Mesenchymal stem cell (in vitro differentiated cells and primary cell): ENCODE data around the gene MDM2.
A peak's percentile ranks its signal among the peaks of the same experiment; 100 is the strongest.

Source experiments
- DNase-seq: peaks from one replicate; pipeline ENCODE4 v3.0.0-alpha.2; 2013
- H2AFZ ChIP-seq: one replicate; pipeline ENCODE4 v1.6.1; 2013; ENCODE audit warnings: low read depth, mild to moderate bottlenecking, control low read depth, inconsistent platforms, low read length, moderate library complexity
- H2AK5ac ChIP-seq: 2 replicates; pipeline ENCODE4 v1.6.1; 2013; ENCODE audit warnings: low read length, moderate library complexity, mild to moderate bottlenecking, inconsistent platforms; ENCODE audit not compliant: severe bottlenecking
- H2BK120ac ChIP-seq: one replicate; pipeline ENCODE4 v1.6.1; 2013; ENCODE audit warnings: low read depth, mild to moderate bottlenecking, inconsistent platforms, low read length, moderate library complexity
- H2BK12ac ChIP-seq, 2 experiments: one replicate each; pipeline ENCODE4 v1.6.1; 2013; ENCODE audit warnings: inconsistent platforms in 2 of 2, low read length in 2 of 2, mild to moderate bottlenecking in 2 of 2, moderate library complexity in 2 of 2, control low read depth in 1 of 2
- H2BK15ac ChIP-seq: one replicate; pipeline ENCODE4 v1.6.1; 2013; ENCODE audit warnings: mild to moderate bottlenecking, low read depth, inconsistent platforms; ENCODE audit not compliant: poor library complexity, severe bottlenecking
- H2BK5ac ChIP-seq: 2 replicates; pipeline ENCODE4 v1.6.1; 2013; ENCODE audit warnings: low read depth, mild to moderate bottlenecking, low read length, control low read depth, inconsistent platforms; ENCODE audit not compliant: poor library complexity, severe bottlenecking
- H3K14ac ChIP-seq, 2 experiments: one replicate each; pipeline ENCODE4 v1.6.1; 2013; ENCODE audit warnings: inconsistent platforms in 2 of 2, low read length in 2 of 2, control low read depth in 1 of 2, mild to moderate bottlenecking in 1 of 2, moderate library complexity in 1 of 2
- H3K18ac ChIP-seq, 2 experiments: one replicate each; pipeline ENCODE4 v1.6.1; 2013; ENCODE audit warnings: inconsistent platforms in 2 of 2, low read length in 2 of 2, control low read depth in 1 of 2, low read depth in 1 of 2, mild to moderate bottlenecking in 1 of 2
- H3K23ac ChIP-seq, 2 experiments: one replicate each; pipeline ENCODE4 v1.6.1; 2013; ENCODE audit warnings: inconsistent platforms in 2 of 2, low read length in 2 of 2, mild to moderate bottlenecking in 2 of 2, moderate library complexity in 2 of 2, control low read depth in 1 of 2
- H3K27ac ChIP-seq: 2 replicates; pipeline ENCODE4 v1.5.1; 2013; ENCODE audit warnings: mild to moderate bottlenecking, moderate library complexity, low read length, control low read depth, inconsistent platforms; ENCODE audit not compliant: poor library complexity, severe bottlenecking
- H3K27me3 ChIP-seq, 2 experiments: 2 replicates each; pipeline versions ENCODE4 v1.6.1 to v1.7.0; 2013; ENCODE audit warnings: low read length in 2 of 2, mild to moderate bottlenecking in 2 of 2, moderate library complexity in 2 of 2, control low read depth in 1 of 2, inconsistent platforms in 1 of 2; ENCODE audit not compliant: control insufficient read depth in 1 of 2, insufficient read depth in 1 of 2
- H3K36me3 ChIP-seq, 2 experiments: 2 replicates each; pipeline versions ENCODE4 v1.6.1 to v1.7.0; 2013; ENCODE audit warnings: low read length in 2 of 2, control low read depth in 1 of 2, inconsistent platforms in 1 of 2, low read depth in 1 of 2, mild to moderate bottlenecking in 1 of 2; ENCODE audit not compliant: insufficient read depth in 2 of 2, control insufficient read depth in 1 of 2
- H3K4ac ChIP-seq, 2 experiments: one replicate each; pipeline ENCODE4 v1.6.1; 2013; ENCODE audit warnings: inconsistent platforms in 2 of 2, low read length in 2 of 2, mild to moderate bottlenecking in 2 of 2, moderate library complexity in 2 of 2, control low read depth in 1 of 2, low read depth in 1 of 2
- H3K4me1 ChIP-seq: 2 replicates; pipeline ENCODE4 v1.6.1; 2013; ENCODE audit warnings: low read depth, low read length, control low read depth; ENCODE audit not compliant: control insufficient read depth, insufficient read depth
- H3K4me2 ChIP-seq: 2 replicates; pipeline ENCODE4 v1.6.1; 2013; ENCODE audit warnings: low read length, mild to moderate bottlenecking, inconsistent platforms; ENCODE audit not compliant: poor library complexity, severe bottlenecking
- H3K4me3 ChIP-seq, 2 experiments: 2 replicates each; pipeline versions ENCODE4 v1.5.1 to v1.7.0; 2013; ENCODE audit warnings: low read length in 2 of 2, mild to moderate bottlenecking in 2 of 2, control low read depth in 1 of 2, low read depth in 1 of 2; ENCODE audit not compliant: insufficient read depth in 1 of 2
- H3K79me1 ChIP-seq: replicated peaks from 2 replicates; pipeline ENCODE4 v1.6.1; 2013; ENCODE audit warnings: mild to moderate bottlenecking, control low read depth, low read length, inconsistent platforms; ENCODE audit not compliant: poor library complexity, severe bottlenecking
- H3K9ac ChIP-seq: 2 replicates; pipeline ENCODE4 v1.7.0; 2013; ENCODE audit warnings: mild to moderate bottlenecking, low read length, moderate library complexity
- H3K9me3 ChIP-seq: 2 replicates; pipeline ENCODE4 v1.7.0; 2013; ENCODE audit warnings: mild to moderate bottlenecking, low read length; ENCODE audit not compliant: control insufficient read depth
- H4K8ac ChIP-seq: one replicate; pipeline ENCODE4 v1.6.1; 2013; ENCODE audit warnings: inconsistent platforms, mild to moderate bottlenecking, low read length, moderate library complexity
- H4K91ac ChIP-seq: one replicate; pipeline ENCODE4 v1.6.1; 2013; ENCODE audit warnings: mild to moderate bottlenecking, low read length, inconsistent platforms
- WGBS: methylation state at CpG from one replicate; pipeline ENCODE4 v1.1.7; 2013; ENCODE audit warnings: mixed read lengths; 5-methylcytosine and 5-hydroxymethylcytosine counted together

Gene MDM2

DNA sequence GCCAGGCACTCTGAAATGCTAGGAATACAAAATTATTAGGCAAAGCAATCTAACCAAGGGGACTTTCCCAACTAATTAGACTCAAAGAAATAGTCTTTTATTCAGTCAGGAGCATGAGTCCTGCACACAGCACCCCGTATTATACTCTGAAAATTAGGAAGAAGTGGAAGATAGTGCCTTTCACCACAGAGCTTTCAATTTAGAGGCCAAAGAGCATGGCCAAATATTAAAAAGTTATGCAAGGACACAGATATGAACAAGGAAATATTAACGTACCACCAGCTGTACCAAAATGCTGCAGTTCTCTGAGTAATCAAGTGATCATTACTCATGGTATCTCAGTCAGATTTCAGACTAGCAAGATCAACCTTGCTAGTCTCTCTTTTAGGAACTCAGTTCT is 22.6 kb upstream of the MDM2 start:
- WGBS, result 86% methylated on average over 2 of the region's 2 CpGs
- H4K91ac ChIP-seq, result no peak overlapping the region
- no peak overlapping the region for H2BK5ac ChIP-seq
- H3K36me3 ChIP-seq, result no peaks in the 10 kb centered on the region
- no peak overlapping the region for H2BK15ac ChIP-seq
- no peak overlapping the region for H4K8ac ChIP-seq
- H3K9ac ChIP-seq, result peak overlapping the region; percentile 23
- H3K9me3 ChIP-seq, result no peaks in the 10 kb centered on the region
- no peak overlapping the region for H2BK120ac ChIP-seq
- H3K79me1 ChIP-seq, result no peaks in the 10 kb centered on the region
- H3K4me3 ChIP-seq, result no peak overlapping the region
- H3K23ac ChIP-seq, result no peak overlapping the region
- H3K18ac ChIP-seq, result no peak overlapping the region
- no peak for DNase-seq
- H3K4ac ChIP-seq, result no peak overlapping the region
- H3K4me1 ChIP-seq, result peaks cover 2% of the 10 kb centered on the region
- no peak overlapping the region for H3K27ac ChIP-seq
- no peak overlapping the region for H2AK5ac ChIP-seq
- no peak overlapping the region for H2AFZ ChIP-seq
- H3K14ac ChIP-seq, result no peak overlapping the region
- no peak overlapping the region for H3K4me2 ChIP-seq
- H2BK12ac ChIP-seq, result no peak overlapping the region
- no peaks in the 10 kb centered on the region for H3K27me3 ChIP-seq

DNA sequence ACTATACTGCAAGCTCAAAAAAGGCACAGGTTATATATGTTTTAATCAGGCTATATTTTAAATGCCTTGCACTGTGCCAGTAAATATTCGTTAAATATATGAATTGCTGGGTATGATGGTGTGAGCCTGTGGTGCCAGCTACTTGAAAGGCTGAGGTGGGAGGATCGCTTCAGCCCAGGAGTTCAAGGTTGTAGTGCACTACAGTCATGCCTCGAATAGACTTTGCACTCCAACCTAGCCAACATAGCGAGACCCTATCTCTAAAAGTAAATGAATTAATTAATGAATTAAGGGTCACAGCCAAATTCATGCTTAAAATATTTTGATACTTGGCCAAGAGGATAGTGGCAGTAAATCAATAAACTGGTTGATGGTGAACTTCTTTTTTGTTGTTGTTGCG is 22.2 kb upstream of the MDM2 start:
- peaks cover 2% of the 10 kb centered on the region for H3K4me1 ChIP-seq
- H2BK12ac ChIP-seq, result no peak overlapping the region
- no peak overlapping the region for H2BK15ac ChIP-seq
- H3K4me3 ChIP-seq, result no peak overlapping the region
- H3K4me2 ChIP-seq, result no peak overlapping the region
- no peak overlapping the region for H3K14ac ChIP-seq
- DNase-seq, result no peak
- no peaks in the 10 kb centered on the region for H3K36me3 ChIP-seq
- no peak overlapping the region for H4K91ac ChIP-seq
- H3K4ac ChIP-seq, result no peak overlapping the region
- H3K23ac ChIP-seq, result no peak overlapping the region
- no peak overlapping the region for H2BK120ac ChIP-seq
- H3K79me1 ChIP-seq, result no peaks in the 10 kb centered on the region
- no peak overlapping the region for H2BK5ac ChIP-seq
- no peak overlapping the region for H3K27ac ChIP-seq
- H3K27me3 ChIP-seq, result no peaks in the 10 kb centered on the region
- H4K8ac ChIP-seq, result no peak overlapping the region
- H3K9ac ChIP-seq, result peak overlapping the region; percentile 23
- H2AK5ac ChIP-seq, result no peak overlapping the region
- H3K18ac ChIP-seq, result no peak overlapping the region
- 97% methylated on average over 2 of the region's 5 CpGs for WGBS
- H3K9me3 ChIP-seq, result no peaks in the 10 kb centered on the region
- H2AFZ ChIP-seq, result no peak overlapping the region

DNA sequence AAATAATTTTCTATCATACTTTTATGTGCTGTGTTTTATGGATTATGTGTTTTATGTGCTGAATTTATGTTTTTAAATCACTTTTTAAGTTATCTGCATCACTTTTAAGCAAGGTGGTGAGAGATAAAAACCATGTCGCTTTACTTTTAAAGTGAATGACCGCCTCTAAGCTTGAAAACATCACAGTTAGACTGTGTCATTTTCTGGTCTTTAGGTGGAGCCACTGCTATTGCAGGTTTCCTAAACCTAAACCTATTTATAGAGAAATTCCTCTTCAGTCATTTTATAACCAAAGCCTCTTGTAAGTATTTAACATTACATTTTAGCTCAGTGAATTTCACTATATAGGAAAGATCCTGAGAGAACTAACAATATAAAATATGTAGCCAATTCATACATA is 21.0 kb upstream of the MDM2 start:
- 96% methylated on average over 2 of the region's 2 CpGs for WGBS
- Histone ChIP-seq H3K9ac (peak overlapping the region; percentile 80), H3K4me2 (no peak overlapping the region), H3K14ac (no peak overlapping the region), H2AK5ac (no peak overlapping the region), H2AFZ (no peak overlapping the region), H4K91ac (no peak overlapping the region), H3K23ac (no peak overlapping the region), H2BK5ac (no peak overlapping the region), H3K4me1 (peaks cover 2% of the 10 kb centered on the region), H3K27me3 (no peaks in the 10 kb centered on the region), H2BK120ac (no peak overlapping the region), H3K27ac (no peak overlapping the region), H3K4ac (no peak overlapping the region), H3K18ac (no peak overlapping the region), H3K36me3 (no peaks in the 10 kb centered on the region), H2BK12ac (no peak overlapping the region), H2BK15ac (no peak overlapping the region), H4K8ac (no peak overlapping the region), H3K4me3 (peak overlapping the region in 1 of 2 experiments; percentile 13), H3K9me3 (no peaks in the 10 kb centered on the region), H3K79me1 (no peaks in the 10 kb centered on the region)
- no peak for DNase-seq

DNA sequence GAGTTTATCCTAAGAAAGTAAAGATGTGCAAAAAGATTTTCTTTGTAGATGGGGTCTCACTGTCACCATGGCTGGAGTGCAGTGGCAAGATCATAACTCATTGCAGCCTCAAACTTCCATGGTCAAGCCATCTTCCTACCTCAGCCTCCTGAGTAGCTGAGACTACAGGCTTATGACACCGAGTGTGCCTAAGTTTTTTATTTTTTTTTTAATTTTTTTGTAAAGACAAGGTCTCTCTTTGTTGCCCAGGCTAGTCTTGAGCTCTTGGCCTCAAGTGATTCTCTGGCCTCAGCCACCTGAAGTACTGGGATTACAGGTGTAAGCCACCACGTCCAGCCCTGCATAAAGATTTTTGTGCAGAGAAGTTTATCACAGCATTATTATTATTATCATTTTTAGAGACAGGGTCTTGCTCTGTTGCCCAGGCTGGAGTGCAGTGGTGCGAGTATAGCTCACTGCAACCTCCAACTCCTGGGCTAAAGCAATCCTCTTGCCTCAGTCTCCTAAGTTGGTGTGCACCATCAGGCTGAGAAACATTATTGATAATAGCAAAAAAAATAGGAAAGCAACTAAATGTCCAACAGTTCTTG is 19.3 kb upstream of the MDM2 start:
- no peak for DNase-seq
- Histone ChIP-seq H4K8ac (no peak overlapping the region), H3K14ac (no peak overlapping the region), H2AFZ (no peak overlapping the region), H2AK5ac (no peak overlapping the region), H3K79me1 (no peaks in the 10 kb centered on the region), H2BK5ac (no peak overlapping the region), H3K36me3 (no peaks in the 10 kb centered on the region), H3K9ac (no peak overlapping the region), H3K27me3 (no peaks in the 10 kb centered on the region), H3K4me2 (no peak overlapping the region), H3K23ac (no peak overlapping the region), H2BK15ac (no peak overlapping the region), H4K91ac (no peak overlapping the region), H3K4me1 (peaks cover 2% of the 10 kb centered on the region), H2BK12ac (no peak overlapping the region), H3K27ac (no peak overlapping the region), H2BK120ac (no peak overlapping the region), H3K4me3 (no peak overlapping the region), H3K9me3 (no peaks in the 10 kb centered on the region), H3K18ac (no peak overlapping the region), H3K4ac (no peak overlapping the region)
- WGBS, result 95% methylated on average over 2 of the region's 3 CpGs
